ENCODE measurements around the gene USP33. TPM values are rescaled to one million over a fixed set of nuclear protein-coding genes. Genes with fewer than 3 reads are reported as not detected.
"Not testable (repeated sequence)": the region's sequence is repeated elsewhere in the genome, so short reads cannot be mapped to it uniquely, and the experiment has no call there.

USP33 gene
- total RNA-seq, 2 donors from 2014 or later = 59.1 to 66.9 TPM

DNA sequence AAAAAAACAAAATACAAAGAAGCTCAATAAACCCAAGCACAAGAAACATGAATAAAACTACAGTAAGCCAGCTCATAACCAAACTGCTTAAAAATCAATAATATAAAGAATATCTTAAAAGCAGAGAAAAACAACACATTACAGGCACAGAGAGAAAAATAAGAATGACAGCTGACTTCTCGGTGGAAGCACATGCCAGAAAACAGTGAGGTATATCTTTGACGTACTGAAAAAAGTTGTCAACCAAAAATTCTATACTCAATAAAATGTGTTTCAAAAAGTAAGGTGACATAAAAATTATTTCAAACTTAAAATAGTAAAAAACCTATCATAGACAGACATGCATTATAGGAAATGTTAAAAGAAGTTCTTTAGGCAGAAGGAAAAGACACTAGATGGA is 110.5 kb downstream of the USP33 start:
- H3K27ac Mint-ChIP-seq = peak overlapping the region; percentile 3
- no peak for DNase-seq
- H3K4me1 Mint-ChIP-seq = peaks cover 10% of the 10 kb centered on the region
- H3K9me3 ChIP-seq (ENCODE audit: control insufficient read depth, low read length, poor library complexity, severe bottlenecking) = no peaks in the 10 kb centered on the region
- H3K4me3 Mint-ChIP-seq = no peak overlapping the region
- no peaks in the 10 kb centered on the region for H3K27me3 Mint-ChIP-seq
- no peak for ATAC-seq
- H3K36me3 Mint-ChIP-seq (ENCODE audit: low read depth) = peaks cover 3% of the 10 kb centered on the region

GRCh38 chr1:77646224-77646623 is 113.4 kb downstream of the USP33 start:
- H3K27me3 Mint-ChIP-seq; H3K4me1 Mint-ChIP-seq; H3K36me3 Mint-ChIP-seq (ENCODE audit: low read depth); H3K4me3 Mint-ChIP-seq; DNase-seq; H3K27ac Mint-ChIP-seq; H3K9me3 ChIP-seq (ENCODE audit: control insufficient read depth, low read length, poor library complexity, severe bottlenecking); ATAC-seq: not testable (repeated sequence)

Other genes with a start within 250 kb of the USP33 start
- 10 to 100 TPM; 49.8 to 55.5 TPM for gene ZZZ3, start 77.2 kb downstream of the USP33 start, total RNA-seq
- 10 to 100 TPM; 11.8 to 14.7 TPM for gene MIGA1, start 19.8 kb upstream of the USP33 start, total RNA-seq
- gene NEXN, start 128.8 kb upstream of the USP33 start, total RNA-seq = 1 to 10 TPM in 1 of 2 donors, under 1 TPM in 1; 0.90 to 4.5 TPM
- 100 to 1,000 TPM; 227 to 253 TPM for gene FUBP1, start 219.2 kb upstream of the USP33 start, total RNA-seq
- 10 to 100 TPM; 15.2 to 20.8 TPM for gene DNAJB4, start 245.1 kb upstream of the USP33 start, total RNA-seq